Measurements from ENCODE around the gene ZRANB1. TPM values are rescaled to one million over a fixed set of nuclear protein-coding genes. Genes with fewer than 3 reads are reported as not detected.

The ZRANB1 gene
- total RNA-seq, 4 donors from 2014 or later = 35.5 to 48.7 (median 44.3) TPM

GRCh38 chr10:124974131-124974530 is 32.2 kb downstream of the ZRANB1 start:
- Histone ChIP-seq H3K27ac (no peak overlapping the region), H3K4me3 (no peak overlapping the region), H3K36me3 (peaks cover 0 to 35% of the 10 kb centered on the region in 2 donors), H3K9me3 (no peaks in the 10 kb centered on the region), H3K27me3 (no peaks in the 10 kb centered on the region), H3K4me1 (peaks cover 2 to 48% (median 15%) of the 10 kb centered on the region in 3 donors)
- WGBS, 2 donors (ENCODE audit: low coverage in 1 of 2) = 81 to 84% methylated on average over 5 of the region's 5 CpGs
- no peak for ATAC-seq
- TF ChIP-seq, protein P1, sequence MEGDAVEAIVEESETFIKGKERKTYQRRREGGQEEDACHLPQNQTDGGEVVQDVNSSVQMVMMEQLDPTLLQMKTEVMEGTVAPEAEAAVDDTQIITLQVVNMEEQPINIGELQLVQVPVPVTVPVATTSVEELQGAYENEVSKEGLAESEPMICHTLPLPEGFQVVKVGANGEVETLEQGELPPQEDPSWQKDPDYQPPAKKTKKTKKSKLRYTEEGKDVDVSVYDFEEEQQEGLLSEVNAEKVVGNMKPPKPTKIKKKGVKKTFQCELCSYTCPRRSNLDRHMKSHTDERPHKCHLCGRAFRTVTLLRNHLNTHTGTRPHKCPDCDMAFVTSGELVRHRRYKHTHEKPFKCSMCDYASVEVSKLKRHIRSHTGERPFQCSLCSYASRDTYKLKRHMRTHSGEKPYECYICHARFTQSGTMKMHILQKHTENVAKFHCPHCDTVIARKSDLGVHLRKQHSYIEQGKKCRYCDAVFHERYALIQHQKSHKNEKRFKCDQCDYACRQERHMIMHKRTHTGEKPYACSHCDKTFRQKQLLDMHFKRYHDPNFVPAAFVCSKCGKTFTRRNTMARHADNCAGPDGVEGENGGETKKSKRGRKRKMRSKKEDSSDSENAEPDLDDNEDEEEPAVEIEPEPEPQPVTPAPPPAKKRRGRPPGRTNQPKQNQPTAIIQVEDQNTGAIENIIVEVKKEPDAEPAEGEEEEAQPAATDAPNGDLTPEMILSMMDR (IDR thresholded peaks at IDR 0.05) = no peak
- TF ChIP-seq POLR2A (IDR thresholded peaks at IDR 0.05) = no peak
- no peak for TF ChIP-seq EP300 (IDR thresholded peaks at IDR 0.05)
- TF ChIP-seq POLR2AphosphoS5 (IDR thresholded peaks at IDR 0.05) = no peak

DNA sequence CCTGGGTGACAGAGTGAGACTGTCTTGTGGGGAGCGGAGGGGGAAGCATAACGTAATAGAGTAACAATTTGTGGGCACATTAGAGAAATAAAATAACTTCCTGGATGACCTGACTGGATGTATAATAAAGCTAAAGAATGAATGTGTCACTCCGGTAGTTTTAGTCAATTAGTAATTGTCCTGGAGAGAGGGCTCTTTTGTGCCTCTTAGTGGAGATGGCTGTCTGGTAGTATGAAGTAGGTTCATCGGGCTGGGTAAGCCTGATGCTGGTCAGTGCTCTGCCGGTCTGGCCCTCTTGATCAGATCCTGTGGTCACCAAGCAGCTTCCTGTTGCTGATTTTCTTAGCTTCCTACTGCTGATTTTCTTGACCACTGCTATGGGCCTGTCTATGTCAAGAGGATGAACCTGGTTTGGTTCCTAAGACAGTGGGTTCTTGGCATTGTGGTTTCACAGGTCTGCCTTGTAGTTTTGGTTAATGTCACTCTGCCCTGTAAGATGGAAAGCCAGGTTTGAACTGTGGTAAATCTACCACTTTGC is 34.1 kb downstream of the ZRANB1 start:
- Histone ChIP-seq H3K36me3 (peaks cover 0 to 28% of the 10 kb centered on the region in 2 donors), H3K4me3 (no peak overlapping the region), H3K27ac (no peak overlapping the region), H3K27me3 (no peaks in the 10 kb centered on the region), H3K4me1 (peaks cover 0 to 28% (median 8%) of the 10 kb centered on the region in 3 donors), H3K9me3 (no peaks in the 10 kb centered on the region)
- WGBS, 2 donors (ENCODE audit: low coverage in 1 of 2) = 71 to 88% methylated on average over 4 of the region's 5 CpGs
- TF ChIP-seq POLR2AphosphoS5 (IDR thresholded peaks at IDR 0.05) = no peak
- no peak for TF ChIP-seq EP300 (IDR thresholded peaks at IDR 0.05)
- no peak for TF ChIP-seq POLR2A (IDR thresholded peaks at IDR 0.05)
- TF ChIP-seq, protein P1 (IDR thresholded peaks at IDR 0.05) = no peak
- ATAC-seq = no peak

- TF ChIP-seq EP300 (IDR thresholded peaks at IDR 0.05) (no peak), POLR2AphosphoS5 (IDR thresholded peaks at IDR 0.05) (no peak), POLR2A (IDR thresholded peaks at IDR 0.05) (no peak)
- TF ChIP-seq, protein P1 (IDR thresholded peaks at IDR 0.05) = no peak
- no peak overlapping the region for H3K4me3 ChIP-seq
- no peaks in the 10 kb centered on the region for H3K27me3 ChIP-seq
- H3K36me3 ChIP-seq = peaks cover 0 to 35% of the 10 kb centered on the region in 2 donors
- no peak overlapping the region for H3K27ac ChIP-seq
- ATAC-seq = no peak
- H3K9me3 ChIP-seq = no peaks in the 10 kb centered on the region
- WGBS, 2 donors (ENCODE audit: low coverage in 1 of 2) = 100% methylated on average over 2 of the region's 3 CpGs; no CpG with 5 or more reads in 1 of the 2 donors
- H3K4me1 ChIP-seq = peaks cover 0 to 17% (median 0%) of the 10 kb centered on the region in 3 donors
Observed at GRCh38 chr10:124977161-124977560, 35.2 kb downstream of the ZRANB1 start.

- Histone ChIP-seq H3K27me3 (no peaks in the 10 kb centered on the region), H3K36me3 (peaks cover 0 to 42% of the 10 kb centered on the region in 2 donors), H3K4me3 (no peak overlapping the region), H3K9me3 (no peaks in the 10 kb centered on the region), H3K27ac (no peak overlapping the region), H3K4me1 (peaks cover 0 to 17% (median 0%) of the 10 kb centered on the region in 3 donors)
- TF ChIP-seq EP300 (IDR thresholded peaks at IDR 0.05) (no peak), POLR2A (IDR thresholded peaks at IDR 0.05) (no peak), POLR2AphosphoS5 (IDR thresholded peaks at IDR 0.05) (no peak)
- TF ChIP-seq, protein P1 (IDR thresholded peaks at IDR 0.05) = no peak
- no peak for ATAC-seq
- 67 to 75% methylated on average over 2 to 4 of the region's 4 CpGs for WGBS, 2 donors (ENCODE audit: low coverage in 1 of 2)
Observed at GRCh38 chr10:124977648-124978375, 35.9 kb downstream of the ZRANB1 start.

GRCh38 chr10:124978376-124978725 is 36.4 kb downstream of the ZRANB1 start:
- WGBS, 2 donors (ENCODE audit: low coverage in 1 of 2) = 56 to 89% methylated on average over 2 to 4 of the region's 5 CpGs
- no peak for ATAC-seq
- no peaks in the 10 kb centered on the region for H3K9me3 ChIP-seq
- no peaks in the 10 kb centered on the region for H3K27me3 ChIP-seq
- peaks cover 0 to 20% (median 0%) of the 10 kb centered on the region in 3 donors for H3K4me1 ChIP-seq
- H3K4me3 ChIP-seq = no peak overlapping the region
- H3K27ac ChIP-seq = no peak overlapping the region
- TF ChIP-seq POLR2AphosphoS5 (IDR thresholded peaks at IDR 0.05) = no peak
- no peak for TF ChIP-seq EP300 (IDR thresholded peaks at IDR 0.05)
- TF ChIP-seq, protein P1 (IDR thresholded peaks at IDR 0.05) = no peak
- TF ChIP-seq POLR2A (IDR thresholded peaks at IDR 0.05) = no peak
- H3K36me3 ChIP-seq = peaks cover 0 to 47% of the 10 kb centered on the region in 2 donors

Measured in gastroesophageal sphincter (tissue), 4 donors.